Activated CD8-positive, alpha-beta T cell treated with anti-CD3 and anti-CD28 coated beads for 36 hours (primary cell): ENCODE measurements around the gene MDGA2. TPM values are rescaled to one million over a fixed set of nuclear protein-coding genes. Genes with fewer than 3 reads are reported as not detected.

Source experiments
- ATAC-seq: fragments of 200-7000 bp; cut with Tn5 transposase; one replicate; pipeline ENCODE4 v1.10.0; 2021; ENCODE audit warnings: mild to moderate bottlenecking, moderate library complexity
- CTCF ChIA-PET: fragments of 350-600 bp; sonication (Branson Sonifier 250); formaldehyde crosslinking; loops from one replicate; lab custom pipeline; 2021; ENCODE audit warnings: antibody characterized with exemption; lab: Charles Lee
- POLR2A ChIA-PET: fragments of 350-600 bp; sonication (Branson Sonifier 250); formaldehyde crosslinking; loops from one replicate; lab custom pipeline; 2021; ENCODE audit warnings: antibody characterized with exemption; lab: Charles Lee
- DNase-seq: peaks from one replicate; pipeline ENCODE4 v3.0.0-alpha.2; 2020
- H3K27ac Mint-ChIP-seq: one replicate; pipeline ENCODE4 v1.8.0; 2021; ENCODE audit warnings: mild to moderate bottlenecking, mixed read lengths
- H3K27me3 Mint-ChIP-seq: one replicate; pipeline ENCODE4 v1.8.0; 2021; ENCODE audit warnings: mixed read lengths
- H3K36me3 Mint-ChIP-seq: one replicate; pipeline ENCODE4 v1.8.0; 2021; ENCODE audit warnings: low read depth, mixed read lengths
- H3K4me1 Mint-ChIP-seq: one replicate; pipeline ENCODE4 v1.8.0; 2021; ENCODE audit warnings: low read depth, mixed read lengths
- H3K4me3 Mint-ChIP-seq: one replicate; pipeline ENCODE4 v1.8.0; 2021; ENCODE audit warnings: mild to moderate bottlenecking, moderate library complexity, mixed read lengths
- H3K9me3 Mint-ChIP-seq: one replicate; pipeline ENCODE4 v1.8.0; 2021; ENCODE audit warnings: mixed read lengths
- intact Hi-C: fragments of 100-400 bp; cut with micrococcal nuclease; formaldehyde crosslinking; loops from one replicate; pipeline ENCODE4 v1.10.0; 2022
- total RNA-seq, 2 experiments: library from RNA; stranded (reverse); gene quantifications; one replicate each; pipeline ENCODE4 v1.2.3, GENCODE V29; 2021
- TF ChIP-seq, protein P1 (sequence below): fragments of 200-600 bp; IDR thresholded peaks from one replicate; pipeline ENCODE4 v1.8.0; 2022; ENCODE audit warnings: antibody characterized with exemption, mild to moderate bottlenecking

Gene MDGA2
- total RNA-seq, 2 experiments from 2014 or later = not detected

GRCh38 chr14:47269756-47270492, 405.5 kb downstream of the MDGA2 start:
- H3K9me3 Mint-ChIP-seq = peaks cover 2% of the 10 kb centered on the region
- H3K4me1 Mint-ChIP-seq = no peaks in the 10 kb centered on the region
- DNase-seq = no peak
- no peak for ATAC-seq
- no peak overlapping the region for H3K27ac Mint-ChIP-seq
- ChIA-PET POLR2A (no interaction called here), CTCF (no interaction called here)
- H3K27me3 Mint-ChIP-seq = no peaks in the 10 kb centered on the region
- TF ChIP-seq, protein P1, sequence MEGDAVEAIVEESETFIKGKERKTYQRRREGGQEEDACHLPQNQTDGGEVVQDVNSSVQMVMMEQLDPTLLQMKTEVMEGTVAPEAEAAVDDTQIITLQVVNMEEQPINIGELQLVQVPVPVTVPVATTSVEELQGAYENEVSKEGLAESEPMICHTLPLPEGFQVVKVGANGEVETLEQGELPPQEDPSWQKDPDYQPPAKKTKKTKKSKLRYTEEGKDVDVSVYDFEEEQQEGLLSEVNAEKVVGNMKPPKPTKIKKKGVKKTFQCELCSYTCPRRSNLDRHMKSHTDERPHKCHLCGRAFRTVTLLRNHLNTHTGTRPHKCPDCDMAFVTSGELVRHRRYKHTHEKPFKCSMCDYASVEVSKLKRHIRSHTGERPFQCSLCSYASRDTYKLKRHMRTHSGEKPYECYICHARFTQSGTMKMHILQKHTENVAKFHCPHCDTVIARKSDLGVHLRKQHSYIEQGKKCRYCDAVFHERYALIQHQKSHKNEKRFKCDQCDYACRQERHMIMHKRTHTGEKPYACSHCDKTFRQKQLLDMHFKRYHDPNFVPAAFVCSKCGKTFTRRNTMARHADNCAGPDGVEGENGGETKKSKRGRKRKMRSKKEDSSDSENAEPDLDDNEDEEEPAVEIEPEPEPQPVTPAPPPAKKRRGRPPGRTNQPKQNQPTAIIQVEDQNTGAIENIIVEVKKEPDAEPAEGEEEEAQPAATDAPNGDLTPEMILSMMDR = no peak
- H3K4me3 Mint-ChIP-seq = no peak overlapping the region
- H3K36me3 Mint-ChIP-seq = no peaks in the 10 kb centered on the region
- intact Hi-C loops = no loop called here

GRCh38 chr14:47264842-47265241, 410.6 kb downstream of the MDGA2 start:
- H3K4me1 Mint-ChIP-seq = no peaks in the 10 kb centered on the region
- no peak overlapping the region for H3K4me3 Mint-ChIP-seq
- CTCF ChIA-PET = interaction anchor here (1.6 kb wide), 1 partner anchor 13 kb away, joined by 5 read pairs; no protein-coding TSS in a partner anchor
- H3K27ac Mint-ChIP-seq = no peak overlapping the region
- TF ChIP-seq, protein P1 = no peak
- DNase-seq = no peak
- H3K27me3 Mint-ChIP-seq = no peaks in the 10 kb centered on the region
- POLR2A ChIA-PET = no interaction called here
- no peak for ATAC-seq
- no peaks in the 10 kb centered on the region for H3K9me3 Mint-ChIP-seq
- no peaks in the 10 kb centered on the region for H3K36me3 Mint-ChIP-seq
- intact Hi-C loops = no loop called here

GRCh38 chr14:47262801-47263200, 412.6 kb downstream of the MDGA2 start:
- Mint-ChIP-seq H3K4me3 (no peak overlapping the region), H3K27me3 (no peaks in the 10 kb centered on the region), H3K9me3 (no peaks in the 10 kb centered on the region), H3K27ac (no peak overlapping the region), H3K36me3 (no peaks in the 10 kb centered on the region), H3K4me1 (no peaks in the 10 kb centered on the region)
- intact Hi-C loops = no loop called here
- ChIA-PET CTCF (no interaction called here), POLR2A (no interaction called here)
- no peak for ATAC-seq
- no peak for DNase-seq
- TF ChIP-seq, protein P1 = no peak

GRCh38 chr14:47261350-47261749, 414.1 kb downstream of the MDGA2 start:
- no peak for ATAC-seq
- peaks cover under 1% of the 10 kb centered on the region for H3K9me3 Mint-ChIP-seq
- no peaks in the 10 kb centered on the region for H3K27me3 Mint-ChIP-seq
- DNase-seq = no peak
- H3K36me3 Mint-ChIP-seq = no peaks in the 10 kb centered on the region
- ChIA-PET POLR2A (no interaction called here), CTCF (no interaction called here)
- no peak overlapping the region for H3K27ac Mint-ChIP-seq
- TF ChIP-seq, protein P1 = no peak
- no peak overlapping the region for H3K4me3 Mint-ChIP-seq
- H3K4me1 Mint-ChIP-seq = no peaks in the 10 kb centered on the region
- intact Hi-C loops = no loop called here

GRCh38 chr14:47259796-47260195, 415.6 kb downstream of the MDGA2 start:
- Mint-ChIP-seq H3K4me3 (no peak overlapping the region), H3K9me3 (peaks cover 2% of the 10 kb centered on the region), H3K27ac (no peak overlapping the region), H3K4me1 (no peaks in the 10 kb centered on the region), H3K36me3 (no peaks in the 10 kb centered on the region), H3K27me3 (no peaks in the 10 kb centered on the region)
- TF ChIP-seq, protein P1 = no peak
- intact Hi-C loops = no loop called here
- no peak for DNase-seq
- ChIA-PET POLR2A (no interaction called here), CTCF (no interaction called here)
- ATAC-seq = no peak
